AG09319 (cell line): Measurements from ENCODE around the gene CATSPERZ.

Source experiments
- DNase-seq: peaks from one replicate; pipeline ENCODE4 v3.0.0-alpha.2; 2010; ENCODE audit warnings: low read depth; ENCODE audit errors: extremely low read depth
- CTCF ChIP-seq: IDR thresholded peaks from 2 replicates; pipeline ENCODE4 v1.5.1; 2011; ENCODE audit warnings: low read depth, mild to moderate bottlenecking, inconsistent platforms, low read length, moderate library complexity

CATSPERZ gene

GRCh38 chr11:64269540-64270220 lies 30.5 kb upstream of the CATSPERZ start:
- TF ChIP-seq CTCF: no peak; the same call in 1 of the 2 replicates
- DNase-seq: peak; percentile 100

GRCh38 chr11:64275031-64275800 lies 24.9 kb upstream of the CATSPERZ start:
- DNase-seq: no peak
- TF ChIP-seq CTCF: no peak

GRCh38 chr11:64275841-64276240 lies 24.3 kb upstream of the CATSPERZ start:
- DNase-seq: no peak
- no peak for TF ChIP-seq CTCF

- DNase-seq: no peak
- no peak for TF ChIP-seq CTCF
Measured at GRCh38 chr11:64276653-64277431, 23.3 kb upstream of the CATSPERZ start.

GRCh38 chr11:64278576-64279190 lies 21.5 kb upstream of the CATSPERZ start:
- no peak for DNase-seq
- no peak for TF ChIP-seq CTCF

GRCh38 chr11:64281957-64282770 lies 18.0 kb upstream of the CATSPERZ start:
- DNase-seq: no peak
- no peak for TF ChIP-seq CTCF
